ENCODE results near the gene LSM12.

Gene LSM12

GRCh38 chr17:44014437-44015172 lies 51.9 kb downstream of the LSM12 start, which contains the start of gene TMEM101:
Gene TMEM101 (minus strand): TSS chr17:44014963. CDS start chr17:44014952, 11 bp downstream.
- no peak for TF ChIP-seq CTCF (IDR thresholded peaks at IDR 0.05; ENCODE audit: low read depth, low read length)
- DNase-seq (ENCODE audit: extremely low read depth, low read depth), result peak; percentile 86

DNA sequence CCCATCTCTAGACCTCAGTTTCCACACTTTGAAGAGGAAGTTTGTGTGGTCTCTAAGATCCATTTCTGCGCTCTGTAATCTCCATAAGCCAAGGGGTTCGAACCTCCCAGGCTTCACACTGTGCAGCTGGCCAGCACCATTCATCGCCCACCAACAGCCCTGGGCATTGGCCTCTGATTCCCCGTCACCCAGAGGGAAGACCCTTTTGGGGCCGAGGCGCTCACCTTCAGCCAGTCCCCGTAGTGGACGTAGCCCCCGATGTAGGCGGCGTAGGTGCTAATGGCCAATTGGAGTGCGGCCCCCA lies 52.4 kb downstream of the LSM12 start:
- no peak for TF ChIP-seq CTCF (IDR thresholded peaks at IDR 0.05; ENCODE audit: low read depth, low read length)

GRCh38 chr17:44012874-44013273 lies 53.6 kb downstream of the LSM12 start:
- DNase-seq (ENCODE audit: extremely low read depth, low read depth), result no peak
- no peak for TF ChIP-seq CTCF (IDR thresholded peaks at IDR 0.05; ENCODE audit: low read depth, low read length)

More for the DNA sequence above, 52.4 kb downstream of the LSM12 start:
- no peak for DNase-seq (ENCODE audit: extremely low read depth, low read depth)

DNA sequence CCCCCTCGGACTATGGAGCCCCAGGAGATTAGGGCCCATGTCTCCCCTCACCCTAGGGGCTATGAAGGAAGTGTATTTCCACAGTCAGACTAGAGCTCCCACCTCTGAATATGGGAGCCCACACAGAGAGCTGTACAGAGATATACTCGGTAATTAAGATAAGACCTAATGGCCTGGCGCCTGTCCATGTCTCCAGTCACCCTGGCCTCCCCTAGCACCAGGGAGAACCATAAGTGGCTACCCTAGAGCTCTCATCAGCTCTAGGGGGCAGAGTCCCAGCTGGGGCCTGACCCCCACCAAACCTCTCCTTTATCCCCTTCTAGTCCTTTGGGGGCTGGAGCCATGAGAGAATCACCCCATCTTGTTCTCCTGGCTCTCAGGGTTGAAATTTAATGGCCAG lies 54.1 kb downstream of the LSM12 start:
- TF ChIP-seq CTCF (IDR thresholded peaks at IDR 0.05; ENCODE audit: low read depth, low read length), result no peak
- no peak for DNase-seq (ENCODE audit: extremely low read depth, low read depth)

GRCh38 chr17:44011876-44012275 lies 54.6 kb downstream of the LSM12 start:
- DNase-seq (ENCODE audit: extremely low read depth, low read depth), result no peak
- TF ChIP-seq CTCF (IDR thresholded peaks at IDR 0.05; ENCODE audit: low read depth, low read length), result no peak

DNA sequence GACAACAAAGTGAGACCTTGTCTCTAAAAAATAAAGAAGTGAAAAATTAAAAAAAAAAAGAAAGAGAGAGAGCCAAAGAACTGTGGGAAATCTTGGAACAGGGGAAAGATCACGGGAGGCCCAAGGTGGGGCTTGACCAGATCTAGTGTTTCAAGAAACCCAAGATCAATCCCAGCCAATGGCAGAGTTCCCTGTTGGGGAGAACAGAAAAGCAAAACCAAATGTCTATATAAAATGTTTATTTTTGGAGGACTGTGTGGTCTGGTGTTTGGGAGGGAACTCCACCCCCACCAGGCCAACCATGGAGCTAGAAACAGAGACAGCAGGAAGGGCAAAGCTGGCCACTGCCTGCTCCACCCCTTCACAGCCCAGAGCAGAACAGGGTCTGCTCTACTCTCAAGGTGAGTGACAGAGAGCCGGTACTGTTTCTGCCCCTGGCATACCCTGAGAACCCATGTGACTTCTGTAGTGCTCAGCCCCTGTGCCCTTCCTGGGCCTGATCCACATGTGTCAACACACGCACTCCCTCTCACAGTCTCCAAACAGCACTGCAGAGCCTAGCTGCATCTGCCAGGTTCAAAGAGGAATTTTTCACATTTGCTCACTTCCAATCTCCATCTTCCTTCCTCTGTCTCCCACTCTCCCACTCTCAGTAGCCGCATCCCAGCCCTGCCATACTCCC lies 55.4 kb downstream of the LSM12 start:
- no peak; the same call in 1 of the 2 replicates for TF ChIP-seq CTCF (IDR thresholded peaks at IDR 0.05; ENCODE audit: low read depth, low read length)
- peak; percentile 79 for DNase-seq (ENCODE audit: extremely low read depth, low read depth)

GRCh38 chr17:44008205-44008909 lies 58.1 kb downstream of the LSM12 start:
- TF ChIP-seq CTCF (IDR thresholded peaks at IDR 0.05; ENCODE audit: low read depth, low read length), result no peak
- no peak for DNase-seq (ENCODE audit: extremely low read depth, low read depth)

All from AG09319 (cell line).